ENCODE data around the gene RSRP1. TPM values are rescaled to one million over a fixed set of nuclear protein-coding genes. Genes with fewer than 3 reads are reported as not detected.
"Not testable (repeated sequence)": the region's sequence is repeated elsewhere in the genome, so short reads cannot be mapped to it uniquely, and the experiment has no call there.

The RSRP1 gene
- 34.1 and 35.5 TPM in 2 replicates for total RNA-seq (2014; rRNA removed; shearing (Covaris generic))
- 14.9 and 15.0 TPM in 2 replicates for polyA plus RNA-seq (2015; cell fraction: cytosol; rRNA removed)
- 470 and 472 TPM in 2 replicates for polyA plus RNA-seq (2015; cell fraction: nucleus; rRNA removed)

- in situ Hi-C loops (cut with HindIII; ENCODE audit: low pct_unique_long_range_greater_than_20kb, low sequenced_read_pairs), result no loop called here
- DNase-seq (ENCODE audit: low read depth, low spot score), result peak; percentile 95
Measured at GRCh38 chr1:25247024-25247828, at the start of gene RSRP1. TSS of gene RSRP1 (minus strand) at chr1:25247454. CDS start at chr1:25246963, 491 bp downstream.

GRCh38 chr1:25296501-25296900 lies 49.2 kb upstream of the RSRP1 start:
- DNase-seq (ENCODE audit: low read depth, low spot score); in situ Hi-C loops (cut with HindIII; ENCODE audit: low pct_unique_long_range_greater_than_20kb, low sequenced_read_pairs): not testable (repeated sequence)

- DNase-seq (ENCODE audit: low read depth, low spot score); in situ Hi-C loops (cut with HindIII; ENCODE audit: low pct_unique_long_range_greater_than_20kb, low sequenced_read_pairs): not testable (repeated sequence)
Measured at GRCh38 chr1:25294889-25295826, 47.9 kb upstream of the RSRP1 start.

- DNase-seq (ENCODE audit: low read depth, low spot score); in situ Hi-C loops (cut with HindIII; ENCODE audit: low pct_unique_long_range_greater_than_20kb, low sequenced_read_pairs): not testable (repeated sequence)
Measured at GRCh38 chr1:25293426-25293825, 46.2 kb upstream of the RSRP1 start.

- in situ Hi-C loops (cut with HindIII; ENCODE audit: low pct_unique_long_range_greater_than_20kb, low sequenced_read_pairs); DNase-seq (ENCODE audit: low read depth, low spot score): not testable (repeated sequence)
Measured at GRCh38 chr1:25290043-25290442, 42.8 kb upstream of the RSRP1 start.

- DNase-seq (ENCODE audit: low read depth, low spot score); in situ Hi-C loops (cut with HindIII; ENCODE audit: low pct_unique_long_range_greater_than_20kb, low sequenced_read_pairs): not testable (repeated sequence)
Measured at GRCh38 chr1:25288573-25289101, 41.4 kb upstream of the RSRP1 start.

GRCh38 chr1:25287164-25287563 lies 39.9 kb upstream of the RSRP1 start:
- in situ Hi-C loops (cut with HindIII; ENCODE audit: low pct_unique_long_range_greater_than_20kb, low sequenced_read_pairs); DNase-seq (ENCODE audit: low read depth, low spot score): not testable (repeated sequence)

- DNase-seq (ENCODE audit: low read depth, low spot score); in situ Hi-C loops (cut with HindIII; ENCODE audit: low pct_unique_long_range_greater_than_20kb, low sequenced_read_pairs): not testable (repeated sequence)
Measured at GRCh38 chr1:25285862-25286261, 38.6 kb upstream of the RSRP1 start.

GRCh38 chr1:25279693-25280111 lies 32.4 kb upstream of the RSRP1 start:
- DNase-seq (ENCODE audit: low read depth, low spot score); in situ Hi-C loops (cut with HindIII; ENCODE audit: low pct_unique_long_range_greater_than_20kb, low sequenced_read_pairs): not testable (repeated sequence)

GRCh38 chr1:25278790-25279189 lies 31.5 kb upstream of the RSRP1 start:
- in situ Hi-C loops (cut with HindIII; ENCODE audit: low pct_unique_long_range_greater_than_20kb, low sequenced_read_pairs); DNase-seq (ENCODE audit: low read depth, low spot score): not testable (repeated sequence)

GRCh38 chr1:25278358-25278757 lies 31.1 kb upstream of the RSRP1 start:
- in situ Hi-C loops (cut with HindIII; ENCODE audit: low pct_unique_long_range_greater_than_20kb, low sequenced_read_pairs); DNase-seq (ENCODE audit: low read depth, low spot score): not testable (repeated sequence)

GRCh38 chr1:25277295-25277694 lies 30.0 kb upstream of the RSRP1 start:
- DNase-seq (ENCODE audit: low read depth, low spot score); in situ Hi-C loops (cut with HindIII; ENCODE audit: low pct_unique_long_range_greater_than_20kb, low sequenced_read_pairs): not testable (repeated sequence)

- DNase-seq (ENCODE audit: low read depth, low spot score); in situ Hi-C loops (cut with HindIII; ENCODE audit: low pct_unique_long_range_greater_than_20kb, low sequenced_read_pairs): not testable (repeated sequence)
Measured at GRCh38 chr1:25275648-25276047, 28.4 kb upstream of the RSRP1 start.

- in situ Hi-C loops (cut with HindIII; ENCODE audit: low pct_unique_long_range_greater_than_20kb, low sequenced_read_pairs); DNase-seq (ENCODE audit: low read depth, low spot score): not testable (repeated sequence)
Measured at GRCh38 chr1:25272238-25272637, 25.0 kb upstream of the RSRP1 start, which contains the start of gene RHD. TSS of gene RHD (plus strand) at chr1:25272509. CDS start at chr1:25272548, 39 bp downstream.

GRCh38 chr1:25268143-25268760 lies 21.0 kb upstream of the RSRP1 start:
- DNase-seq (ENCODE audit: low read depth, low spot score); in situ Hi-C loops (cut with HindIII; ENCODE audit: low pct_unique_long_range_greater_than_20kb, low sequenced_read_pairs): not testable (repeated sequence)

- DNase-seq (ENCODE audit: low read depth, low spot score), result peak; percentile 83
- in situ Hi-C loops (cut with HindIII; ENCODE audit: low pct_unique_long_range_greater_than_20kb, low sequenced_read_pairs), result not testable (repeated sequence)
Measured at GRCh38 chr1:25267288-25268142, 20.3 kb upstream of the RSRP1 start.
